CD14-positive monocyte (primary cell): ENCODE data around the gene CALML4. TPM values are rescaled to one million over a fixed set of nuclear protein-coding genes. Genes with fewer than 3 reads are reported as not detected.

Source experiments
- DNase-seq, 3 donors: peaks; one replicate each; pipeline ENCODE4 v3.0.0-alpha.2; 2011 to 2022
- H2AFZ ChIP-seq: 2 replicates; pipeline ENCODE4 v1.6.0; 2012; ENCODE audit warnings: mild to moderate bottlenecking, low read depth, low read length, inconsistent platforms; ENCODE audit not compliant: insufficient read depth, poor library complexity, severe bottlenecking
- H3K27ac ChIP-seq, 2 donors: 1 replicate in 1 of 2; 2 replicates in 1 of 2; pipeline ENCODE4 v1.5.1; 2012 to 2013; ENCODE audit warnings: low read length in 2 of 2, control low read depth in 1 of 2, inconsistent platforms in 1 of 2, low read depth in 1 of 2, mild to moderate bottlenecking in 1 of 2
- H3K27me3 ChIP-seq, 2 donors: one replicate each; pipeline versions ENCODE4 v1.6.0 to v1.6.1; 2011 to 2013; ENCODE audit warnings: low read length in 2 of 2; ENCODE audit not compliant: control insufficient read depth in 2 of 2, insufficient read depth in 2 of 2
- H3K36me3 ChIP-seq, 2 donors: replicated peaks in 1 of 2; 1 replicate in 1 of 2; 2 replicates in 1 of 2; pipeline versions ENCODE4 v1.5.1 to v1.6.1; 2012 to 2013; ENCODE audit warnings: low read length in 2 of 2, control low read depth in 1 of 2, inconsistent platforms in 1 of 2, mild to moderate bottlenecking in 1 of 2; ENCODE audit not compliant: insufficient read depth in 2 of 2, control insufficient read depth in 1 of 2
- H3K4me1 ChIP-seq, 2 donors: 1 replicate in 1 of 2; 2 replicates in 1 of 2; pipeline versions ENCODE4 v1.5.1 to v1.6.1; 2012 to 2013; ENCODE audit warnings: low read length in 2 of 2, control low read depth in 1 of 2, inconsistent platforms in 1 of 2, mild to moderate bottlenecking in 1 of 2, moderate library complexity in 1 of 2; ENCODE audit not compliant: insufficient read depth in 2 of 2, control insufficient read depth in 1 of 2
- H3K4me2 ChIP-seq: replicated peaks from 2 replicates; pipeline ENCODE3; 2012; ENCODE audit warnings: low read length, moderate library complexity, mild to moderate bottlenecking; ENCODE audit not compliant: poor library complexity, severe bottlenecking; ENCODE audit errors: extremely low read depth
- H3K4me3 ChIP-seq, 3 experiments: fragments of 200-600 bp in 1 of 3; sonication (generic) in 1 of 3; replicated peaks in 1 of 3; 1 replicate in 2 of 3; 2 replicates in 1 of 3; pipeline ENCODE4 v1.5.1; 2011 to 2013; ENCODE audit warnings: low read length in 3 of 3, mild to moderate bottlenecking in 3 of 3, control low read depth in 2 of 3, low read depth in 2 of 3, inconsistent platforms in 1 of 3, moderate library complexity in 1 of 3
- H3K79me2 ChIP-seq: 2 replicates; pipeline ENCODE4 v1.6.0; 2012; ENCODE audit warnings: mild to moderate bottlenecking, control low read depth, inconsistent platforms, low read length, moderate library complexity; ENCODE audit not compliant: insufficient read depth
- H3K9ac ChIP-seq: 2 replicates; pipeline ENCODE4 v1.6.0; 2017; ENCODE audit warnings: low read length, mild to moderate bottlenecking; ENCODE audit not compliant: insufficient read depth, poor library complexity, severe bottlenecking
- H3K9me3 ChIP-seq, 2 donors: replicated peaks in 1 of 2; 1 replicate in 1 of 2; 2 replicates in 1 of 2; pipeline versions ENCODE4 v1.5.1 to v1.6.1; 2012 to 2013; ENCODE audit warnings: low read length in 2 of 2, control low read depth in 1 of 2; ENCODE audit not compliant: control insufficient read depth in 1 of 2, insufficient read depth in 1 of 2
- H4K20me1 ChIP-seq: 2 replicates; pipeline ENCODE4 v1.6.0; 2012; ENCODE audit warnings: mild to moderate bottlenecking, low read length, control low read depth, moderate library complexity; ENCODE audit not compliant: insufficient read depth
- H3K27ac Mint-ChIP-seq, 7 donors: one replicate each; pipeline ENCODE4 v1.8.0; 2020; ENCODE audit warnings: mild to moderate bottlenecking in 7 of 7, mixed read lengths in 7 of 7, moderate library complexity in 6 of 7, inconsistent platforms in 2 of 7
- H3K27me3 Mint-ChIP-seq, 3 donors: one replicate each; pipeline ENCODE4 v1.8.0; 2021 to 2022; ENCODE audit warnings: low read depth in 3 of 3, mild to moderate bottlenecking in 3 of 3, mixed read lengths in 3 of 3, moderate library complexity in 3 of 3, inconsistent platforms in 1 of 3
- H3K36me3 Mint-ChIP-seq, 2 donors: one replicate each; pipeline ENCODE4 v1.8.0; 2020; ENCODE audit warnings: mixed read lengths in 2 of 2, inconsistent platforms in 1 of 2, mild to moderate bottlenecking in 1 of 2
- H3K4me1 Mint-ChIP-seq: one replicate; pipeline ENCODE4 v1.8.0; 2020; ENCODE audit warnings: mild to moderate bottlenecking, mixed read lengths
- H3K4me3 Mint-ChIP-seq, 2 donors: one replicate each; pipeline ENCODE4 v1.8.0; 2020; ENCODE audit warnings: mild to moderate bottlenecking in 2 of 2, mixed read lengths in 2 of 2, moderate library complexity in 1 of 2
- H3K9me3 Mint-ChIP-seq, 7 donors: one replicate each; pipeline ENCODE4 v1.8.0; 2020 to 2022; ENCODE audit warnings: mixed read lengths in 7 of 7, mild to moderate bottlenecking in 6 of 7, moderate library complexity in 6 of 7, inconsistent platforms in 2 of 7
- CTCF ChIP-seq: fragments of 200-600 bp; IDR thresholded peaks from one replicate; pipeline ENCODE4 v1.8.0; 2022; ENCODE audit warnings: antibody characterized with exemption, mild to moderate bottlenecking
- WGBS: methylation state at CpG from one replicate; pipeline ENCODE4 v1.1.5; 2013; ENCODE audit warnings: missing lambda C conversion rate; ENCODE audit not compliant: insufficient coverage; 5-methylcytosine and 5-hydroxymethylcytosine counted together
- intact Hi-C, 2 donors: fragments of 100-400 bp; cut with micrococcal nuclease; formaldehyde crosslinking; loops; one replicate each; pipeline versions ENCODE4 v1.15.0 to v1.15.1; 2023
- polyA plus RNA-seq, 3 donors: library from polyadenylated mRNA; depleted of rRNA in 1 of 3; unstranded in 2 of 3; stranded (reverse) in 1 of 3; fragments of 300-500 nt in 2 of 3; fragments of >200 nt in 1 of 3; fragmentation: Illumina TruSeq in 2 of 3; gene quantifications; 1 replicate in 2 of 3; 2 replicates in 1 of 3; pipeline ENCODE4 v1.2.3, GENCODE V29; 2012 to 2021

Gene CALML4
- polyA plus RNA-seq, 3 donors, result 24.3 to 44.5 (median 38.8) TPM

DNA sequence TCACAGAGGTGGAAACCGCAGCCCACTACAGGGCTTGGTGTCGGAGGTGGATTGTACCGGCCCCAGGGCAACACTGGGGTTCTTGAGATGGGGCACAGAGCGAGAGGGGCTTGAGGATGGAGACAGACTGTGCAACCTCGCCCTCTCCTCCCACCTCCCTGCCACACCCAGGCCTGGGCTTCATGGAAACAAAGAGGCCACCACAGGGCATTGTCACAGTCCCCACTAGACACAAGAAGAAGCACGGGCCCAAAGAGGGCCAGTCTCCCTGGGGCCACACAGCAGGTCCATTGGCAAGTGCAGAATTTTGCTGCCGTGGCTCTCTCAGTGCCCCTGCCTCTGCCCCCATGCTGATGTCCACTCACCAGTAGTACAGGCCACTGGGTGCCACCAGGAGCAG, 4.1 kb upstream of the CALML4 start:
- Mint-ChIP-seq H3K4me1 (peaks cover 66% of the 10 kb centered on the region), H3K36me3 (peaks cover 3 to 33% of the 10 kb centered on the region in 2 donors), H3K4me3 (no peak overlapping the region), H3K9me3 (no peaks in the 10 kb centered on the region), H3K27ac (peak overlapping the region in 2 of 7 donors; percentile 46 to 50), H3K27me3 (peaks cover 0 to 1% (median 0%) of the 10 kb centered on the region in 3 donors)
- H3K9ac ChIP-seq, result no peak overlapping the region
- H3K4me3 ChIP-seq, result no peak overlapping the region
- H3K36me3 ChIP-seq, result peaks cover 0 to 11% of the 10 kb centered on the region in 2 donors
- H3K4me1 ChIP-seq, result peaks cover 60 to 70% of the 10 kb centered on the region in 2 donors
- peak overlapping the region in 1 of 2 donors; percentile 58 for H3K27ac ChIP-seq
- H4K20me1 ChIP-seq, result peaks cover 12% of the 10 kb centered on the region
- no peak overlapping the region for H2AFZ ChIP-seq
- TF ChIP-seq CTCF, result no peak
- H3K9me3 ChIP-seq, result no peaks in the 10 kb centered on the region
- H3K79me2 ChIP-seq, result peaks cover 52% of the 10 kb centered on the region
- H3K27me3 ChIP-seq, result no peaks in the 10 kb centered on the region
- 100% methylated on average over 3 of the region's 7 CpGs for WGBS
- no peak for DNase-seq
- intact Hi-C loops, result no loop called here
- H3K4me2 ChIP-seq, result no peak overlapping the region

DNA sequence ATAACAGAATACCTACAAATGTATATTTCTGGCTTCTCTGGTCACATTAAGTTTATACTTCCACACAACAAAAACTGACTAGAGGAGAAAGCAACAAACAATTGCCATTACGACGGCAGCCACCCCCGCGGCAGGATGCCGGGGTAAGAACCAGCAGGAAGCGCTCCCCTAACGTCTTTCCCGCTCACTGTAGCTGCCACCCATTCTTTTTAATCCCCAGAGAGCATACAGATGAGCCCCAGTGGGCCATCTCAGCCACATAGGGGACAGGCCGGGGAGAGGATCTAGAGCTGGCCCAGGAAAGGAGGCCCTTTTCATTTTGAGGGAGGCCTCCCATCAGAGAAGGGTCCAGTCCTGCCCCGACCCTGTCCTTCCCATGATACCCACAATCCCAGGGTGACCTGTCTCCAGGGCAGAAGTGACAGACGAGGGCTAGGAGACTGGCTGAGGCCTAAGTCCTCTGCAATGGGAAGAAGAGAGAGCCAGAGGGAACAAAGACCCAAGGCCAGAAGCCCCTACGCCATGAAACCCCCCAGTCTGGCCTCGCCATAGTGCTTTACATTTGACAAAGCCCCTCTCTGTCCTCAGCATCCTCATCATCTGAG, 3.6 kb upstream of the CALML4 start:
- no peaks in the 10 kb centered on the region for H3K9me3 Mint-ChIP-seq
- H3K27me3 Mint-ChIP-seq, result peaks cover 0 to 2% (median 0%) of the 10 kb centered on the region in 3 donors
- H3K4me3 Mint-ChIP-seq, result no peak overlapping the region
- intact Hi-C loops, result no loop called here
- H3K4me3 ChIP-seq, result no peak overlapping the region
- H3K27me3 ChIP-seq, result no peaks in the 10 kb centered on the region
- DNase-seq, result no peak
- H3K4me1 ChIP-seq, result peaks cover 65 to 71% of the 10 kb centered on the region in 2 donors
- H3K79me2 ChIP-seq, result peaks cover 52% of the 10 kb centered on the region
- no peak overlapping the region for H3K9ac ChIP-seq
- no peaks in the 10 kb centered on the region for H3K9me3 ChIP-seq
- peak overlapping the region; percentile 6 to 58 for H3K27ac ChIP-seq
- H3K36me3 ChIP-seq, result peaks cover 0 to 11% of the 10 kb centered on the region in 2 donors
- H3K4me2 ChIP-seq, result no peak overlapping the region
- H4K20me1 ChIP-seq, result peaks cover 17% of the 10 kb centered on the region
- TF ChIP-seq CTCF, result no peak
- H2AFZ ChIP-seq, result no peak overlapping the region
- H3K27ac Mint-ChIP-seq, result peak overlapping the region in 4 of 7 donors; percentile 18 to 69 (median 38)
- peaks cover 3 to 31% of the 10 kb centered on the region in 2 donors for H3K36me3 Mint-ChIP-seq
- peaks cover 69% of the 10 kb centered on the region for H3K4me1 Mint-ChIP-seq
- WGBS, result 22% methylated on average over 8 of the region's 13 CpGs
